NB4 (cell line): ENCODE data around the gene TMEM273.

ENCODE experiments used
- CTCF ChIP-seq: IDR thresholded peaks from one replicate; pipeline ENCODE4 v1.5.1; 2012; ENCODE audit warnings: low read depth, low read length
- POLR2A ChIP-seq: IDR thresholded peaks from 2 replicates; pipeline ENCODE4 v1.6.1; 2011; ENCODE audit warnings: mild to moderate bottlenecking; ENCODE audit not compliant: insufficient read length; ENCODE audit errors: extremely low read depth

GRCh38 chr10:49154641-49155040, 33.5 kb downstream of the TMEM273 start:
- TF ChIP-seq CTCF (no peak), POLR2A (no peak)
